Endothelial cell (in vitro differentiated cells): ENCODE results near the gene PHACTR2. TPM values are rescaled to one million over a fixed set of nuclear protein-coding genes. Genes with fewer than 3 reads are reported as not detected.

ENCODE experiments used
- DNase-seq: peaks from one replicate; pipeline ENCODE4 v3.0.0; 2021; ENCODE audit warnings: low spot score
- H3K27ac Mint-ChIP-seq: one replicate; pipeline ENCODE4 v1.8.0; 2021; ENCODE audit warnings: mixed read lengths, inconsistent platforms; ENCODE audit not compliant: unreplicated experiment
- H3K27me3 Mint-ChIP-seq: one replicate; pipeline ENCODE4 v1.8.0; 2021; ENCODE audit warnings: mild to moderate bottlenecking, moderate library complexity, mixed read lengths, inconsistent platforms; ENCODE audit not compliant: unreplicated experiment
- H3K36me3 Mint-ChIP-seq: one replicate; pipeline ENCODE4 v1.8.0; 2021; ENCODE audit warnings: mild to moderate bottlenecking, low read depth, mixed read lengths, inconsistent platforms; ENCODE audit not compliant: unreplicated experiment
- H3K4me1 Mint-ChIP-seq: one replicate; pipeline ENCODE4 v1.8.0; 2021; ENCODE audit warnings: mild to moderate bottlenecking, mixed read lengths, inconsistent platforms; ENCODE audit not compliant: unreplicated experiment
- H3K4me3 Mint-ChIP-seq: one replicate; pipeline ENCODE4 v1.8.0; 2021; ENCODE audit warnings: mild to moderate bottlenecking, mixed read lengths, inconsistent platforms; ENCODE audit not compliant: unreplicated experiment
- H3K9me3 Mint-ChIP-seq: one replicate; pipeline ENCODE4 v1.8.0; 2021; ENCODE audit warnings: mixed read lengths, inconsistent platforms; ENCODE audit not compliant: unreplicated experiment
- total RNA-seq: library from RNA; stranded (reverse); fragmentation: NEBNext Ultra II Directional; extraction: Animal tissue kit (Norgen Biotek cat#: 25700); gene quantifications from one replicate; pipeline ENCODE4 v1.2.1, GENCODE V29; 2021; ENCODE audit not compliant: unreplicated experiment
- TF ChIP-seq, protein P1 (sequence below): fragments of 200-600 bp; sonication (generic); IDR thresholded peaks from one replicate; pipeline ENCODE4 v1.5.0; 2021; ENCODE audit warnings: antibody characterized with exemption; ENCODE audit not compliant: unreplicated experiment

The PHACTR2 gene
- total RNA-seq, 1 donor from 2014 or later: 181 TPM

DNA sequence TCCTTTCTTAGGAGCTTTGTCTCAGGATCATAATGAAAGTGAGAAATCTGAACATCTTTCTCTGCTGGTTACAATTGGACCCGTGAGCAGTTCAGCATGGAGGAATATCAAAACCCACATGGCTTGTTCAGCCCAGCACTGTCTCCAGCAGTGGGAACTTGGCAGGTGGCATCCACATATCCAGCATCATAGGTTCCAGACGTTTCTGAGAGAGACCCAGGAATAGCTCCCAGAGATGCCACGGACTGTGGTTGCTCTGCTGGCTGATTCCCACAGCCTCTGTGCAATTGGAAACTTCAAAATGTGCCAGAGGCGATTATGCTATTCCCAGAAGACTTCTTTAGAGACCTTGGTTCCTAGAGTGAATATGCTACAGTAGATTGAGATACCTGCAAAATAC is 76.4 kb downstream of the PHACTR2 start:
- H3K27me3 Mint-ChIP-seq: no peaks in the 10 kb centered on the region
- no peaks in the 10 kb centered on the region for H3K9me3 Mint-ChIP-seq
- TF ChIP-seq, protein P1, sequence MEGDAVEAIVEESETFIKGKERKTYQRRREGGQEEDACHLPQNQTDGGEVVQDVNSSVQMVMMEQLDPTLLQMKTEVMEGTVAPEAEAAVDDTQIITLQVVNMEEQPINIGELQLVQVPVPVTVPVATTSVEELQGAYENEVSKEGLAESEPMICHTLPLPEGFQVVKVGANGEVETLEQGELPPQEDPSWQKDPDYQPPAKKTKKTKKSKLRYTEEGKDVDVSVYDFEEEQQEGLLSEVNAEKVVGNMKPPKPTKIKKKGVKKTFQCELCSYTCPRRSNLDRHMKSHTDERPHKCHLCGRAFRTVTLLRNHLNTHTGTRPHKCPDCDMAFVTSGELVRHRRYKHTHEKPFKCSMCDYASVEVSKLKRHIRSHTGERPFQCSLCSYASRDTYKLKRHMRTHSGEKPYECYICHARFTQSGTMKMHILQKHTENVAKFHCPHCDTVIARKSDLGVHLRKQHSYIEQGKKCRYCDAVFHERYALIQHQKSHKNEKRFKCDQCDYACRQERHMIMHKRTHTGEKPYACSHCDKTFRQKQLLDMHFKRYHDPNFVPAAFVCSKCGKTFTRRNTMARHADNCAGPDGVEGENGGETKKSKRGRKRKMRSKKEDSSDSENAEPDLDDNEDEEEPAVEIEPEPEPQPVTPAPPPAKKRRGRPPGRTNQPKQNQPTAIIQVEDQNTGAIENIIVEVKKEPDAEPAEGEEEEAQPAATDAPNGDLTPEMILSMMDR: no peak
- peaks cover 33% of the 10 kb centered on the region for H3K4me1 Mint-ChIP-seq
- no peak overlapping the region for H3K4me3 Mint-ChIP-seq
- no peak for DNase-seq
- H3K36me3 Mint-ChIP-seq: peaks cover 23% of the 10 kb centered on the region
- H3K27ac Mint-ChIP-seq: no peak overlapping the region

DNA sequence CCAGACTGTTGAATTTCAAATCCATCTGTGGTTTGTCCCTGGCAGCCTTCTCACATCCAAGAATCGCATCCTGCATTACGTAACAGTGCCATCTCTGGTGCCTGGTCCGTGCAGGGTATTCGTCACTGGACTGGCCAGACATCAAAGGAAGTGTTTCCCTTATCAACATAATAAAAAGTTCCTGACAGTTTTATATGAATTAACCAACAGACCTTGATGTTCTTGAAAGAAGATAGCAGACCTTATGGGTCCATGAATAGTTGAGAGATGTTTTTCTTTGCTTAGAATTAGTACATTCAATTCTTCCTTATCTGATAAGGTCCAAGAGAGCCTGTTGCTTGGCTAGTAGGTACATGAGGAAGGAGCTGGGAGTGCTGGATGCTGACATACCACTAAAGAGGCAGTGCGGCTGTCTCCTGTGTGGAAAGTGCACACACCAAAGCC is 77.6 kb downstream of the PHACTR2 start:
- no peak for DNase-seq
- no peak overlapping the region for H3K27ac Mint-ChIP-seq
- TF ChIP-seq, protein P1: no peak
- H3K36me3 Mint-ChIP-seq: peaks cover 23% of the 10 kb centered on the region
- H3K9me3 Mint-ChIP-seq: no peaks in the 10 kb centered on the region
- peaks cover 2% of the 10 kb centered on the region for H3K27me3 Mint-ChIP-seq
- no peak overlapping the region for H3K4me3 Mint-ChIP-seq
- H3K4me1 Mint-ChIP-seq: peaks cover 40% of the 10 kb centered on the region

DNA sequence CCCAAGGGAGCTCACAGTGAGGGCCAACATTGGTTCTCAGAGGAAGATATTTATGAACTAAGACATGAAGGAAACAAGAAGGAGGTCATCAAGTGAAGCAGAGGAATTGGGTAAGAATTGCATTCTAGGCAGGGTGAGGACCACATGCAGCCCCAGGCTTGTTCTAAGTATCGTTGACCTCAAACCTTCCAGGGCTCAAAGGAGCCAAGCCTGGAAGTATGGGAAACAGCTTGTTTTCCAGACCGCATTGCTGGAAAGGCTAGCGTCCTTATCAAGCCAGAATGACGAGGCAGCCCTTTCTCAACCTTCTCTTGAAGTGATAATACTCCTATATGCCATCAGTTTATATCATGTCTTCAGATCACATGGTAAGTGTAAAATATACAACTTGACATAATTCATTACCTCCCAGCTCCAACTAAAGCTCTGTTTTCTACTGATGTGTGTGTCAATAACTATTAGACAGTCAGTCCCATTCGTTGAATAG is 79.6 kb downstream of the PHACTR2 start:
- no peak for DNase-seq
- H3K4me1 Mint-ChIP-seq: peaks cover 32% of the 10 kb centered on the region
- peak overlapping the region; percentile 62 for H3K4me3 Mint-ChIP-seq
- H3K27ac Mint-ChIP-seq: peak overlapping the region; percentile 6
- H3K27me3 Mint-ChIP-seq: peaks cover 2% of the 10 kb centered on the region
- peaks cover 34% of the 10 kb centered on the region for H3K36me3 Mint-ChIP-seq
- H3K9me3 Mint-ChIP-seq: no peaks in the 10 kb centered on the region
- TF ChIP-seq, protein P1: no peak

DNA sequence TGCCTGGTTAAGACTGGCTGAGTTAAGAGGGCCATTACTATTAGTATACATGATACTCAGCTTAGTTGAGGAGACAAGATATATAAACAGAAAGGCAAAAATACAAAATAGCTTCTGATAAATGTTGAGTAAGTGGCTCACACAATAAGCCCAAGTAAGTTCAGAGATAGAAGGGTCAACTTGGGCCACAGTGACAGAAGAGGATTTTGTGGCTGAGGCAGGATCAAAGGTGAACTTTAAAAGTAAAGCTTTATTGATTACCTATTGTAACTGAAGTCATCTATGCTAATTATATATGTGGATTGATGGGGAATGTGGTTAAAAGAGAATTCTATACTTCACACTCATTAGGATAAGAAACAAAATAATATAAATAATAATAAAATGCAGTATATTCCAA is 80.8 kb downstream of the PHACTR2 start:
- Mint-ChIP-seq H3K4me3 (no peak overlapping the region), H3K36me3 (peaks cover 34% of the 10 kb centered on the region), H3K9me3 (no peaks in the 10 kb centered on the region), H3K27me3 (peaks cover 2% of the 10 kb centered on the region), H3K27ac (no peak overlapping the region), H3K4me1 (peaks cover 32% of the 10 kb centered on the region)
- DNase-seq: no peak
- TF ChIP-seq, protein P1: no peak

DNA sequence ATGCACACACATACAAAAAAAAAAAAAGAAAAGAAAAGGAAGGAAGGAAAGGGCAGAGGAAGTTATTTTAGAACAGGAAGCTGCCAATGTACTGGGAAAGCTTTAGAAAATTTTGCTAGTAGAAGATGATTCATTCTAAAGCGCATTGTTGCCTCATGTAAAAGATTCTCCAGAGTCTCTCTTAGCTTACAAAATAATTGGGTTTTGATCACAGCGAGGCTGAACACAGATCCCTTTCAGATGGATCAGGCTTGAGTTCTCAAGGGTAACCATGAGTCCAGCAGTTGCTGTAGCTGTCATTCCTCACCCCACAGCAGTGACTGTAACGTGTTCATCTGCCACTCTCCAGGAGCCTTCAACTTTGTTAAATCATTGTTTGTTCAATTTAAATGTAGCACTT is 81.9 kb downstream of the PHACTR2 start:
- H3K36me3 Mint-ChIP-seq: peaks cover 37% of the 10 kb centered on the region
- peak overlapping the region; percentile 89 for H3K27ac Mint-ChIP-seq
- H3K4me3 Mint-ChIP-seq: peak overlapping the region; percentile 65
- H3K27me3 Mint-ChIP-seq: peaks cover 2% of the 10 kb centered on the region
- TF ChIP-seq, protein P1: no peak
- no peaks in the 10 kb centered on the region for H3K9me3 Mint-ChIP-seq
- no peak for DNase-seq
- peaks cover 30% of the 10 kb centered on the region for H3K4me1 Mint-ChIP-seq
